K562 (cell line): ENCODE measurements around the gene ST6GALNAC6. TPM values are rescaled to one million over a fixed set of nuclear protein-coding genes. Genes with fewer than 3 reads are reported as not detected.

Source experiments
- ASH1L ChIP-seq: fragments of 450-650 bp; IDR thresholded peaks from 2 replicates; pipeline ENCODE4 v1.6.1; 2018; ENCODE audit warnings: borderline replicate concordance, mild to moderate bottlenecking, low read depth; ENCODE audit not compliant: partially characterized antibody
- BCOR ChIP-seq: fragments of 450-650 bp; IDR thresholded peaks from 2 replicates; pipeline ENCODE4 v1.6.1; 2016
- EGR1 ChIP-seq: fragments of 450-650 bp; conservative IDR thresholded peaks from 2 replicates; pipeline ENCODE4 v1.6.1; 2017; ENCODE audit warnings: mild to moderate bottlenecking
- GMEB1 ChIP-seq: fragments of 250-450 bp; sonication (Bioruptor Pico); IDR thresholded peaks from 2 replicates; pipeline ENCODE4 v1.4.0; 2020; ENCODE audit warnings: mild to moderate bottlenecking
- HDAC6 ChIP-seq: IDR thresholded peaks from 2 replicates; pipeline ENCODE4 v1.6.1; 2012; ENCODE audit warnings: low read depth, mild to moderate bottlenecking, control low read depth, inconsistent platforms, low read length, moderate library complexity
- HOMEZ ChIP-seq: fragments of 250-450 bp; sonication (Bioruptor Pico); IDR thresholded peaks from 2 replicates; pipeline ENCODE4 v1.4.0; 2020; ENCODE audit warnings: mild to moderate bottlenecking, moderate library complexity
- MBD2 ChIP-seq: sonication (generic); IDR thresholded peaks from 2 replicates; pipeline ENCODE4 v1.6.1; 2016; ENCODE audit warnings: low read depth, borderline replicate concordance
- MEIS2 ChIP-seq: fragments of 450-650 bp; IDR thresholded peaks from 2 replicates; pipeline ENCODE4 v1.6.1; 2014; ENCODE audit warnings: mild to moderate bottlenecking; ENCODE audit not compliant: partially characterized antibody
- NEUROD1 ChIP-seq: fragments of 150-350 bp; IDR thresholded peaks from 2 replicates; pipeline ENCODE4 v1.6.1; 2014; ENCODE audit warnings: borderline replicate concordance, low read length, low read depth; ENCODE audit not compliant: partially characterized antibody
- RBM25 ChIP-seq: fragments of 200-400 bp; formaldehyde crosslinking; IDR thresholded peaks from 2 replicates; pipeline ENCODE4 v1.6.1; 2018; ENCODE audit warnings: low read length, low read depth, moderate library complexity; ENCODE audit not compliant: severe bottlenecking
- ZHX1 ChIP-seq: fragments of 150-350 bp; conservative IDR thresholded peaks from 2 replicates; pipeline ENCODE4 v1.6.1; 2014; ENCODE audit warnings: low read length
- ZNF347 ChIP-seq: fragments of 450-650 bp; formaldehyde crosslinking; IDR thresholded peaks from 2 replicates; pipeline ENCODE4 v1.4.0; 2020; ENCODE audit warnings: low read depth, mild to moderate bottlenecking, moderate library complexity
- ZNF384 ChIP-seq: IDR thresholded peaks from 2 replicates; pipeline ENCODE4 v1.6.1; 2012; ENCODE audit warnings: low read depth, low read length, improper control_type of control experiment
- ZNF507 ChIP-seq: conservative IDR thresholded peaks from 2 replicates; pipeline ENCODE4 v1.6.1; 2017; ENCODE audit warnings: missing genetic modification characterization, missing compliant biosample characterization
- ZNF511 ChIP-seq: sonication (generic); formaldehyde crosslinking; IDR thresholded peaks from 2 replicates; pipeline ENCODE4 v1.8.0; 2022; ENCODE audit warnings: mild to moderate bottlenecking, missing genetic modification reagents
- ZNF699 ChIP-seq: fragments of 250-450 bp; sonication (Bioruptor Pico); IDR thresholded peaks from 2 replicates; pipeline ENCODE4 v1.8.0; 2021; ENCODE audit warnings: mild to moderate bottlenecking, moderate library complexity; ENCODE audit not compliant: insufficient replicate concordance
- polyA plus RNA-seq, 8 experiments: library from polyadenylated mRNA; depleted of rRNA in 4 of 8; stranded (reverse) in 5 of 8; unstranded in 3 of 8; fragments of >200 nt; fragmentation: Nextera tagmentation in 2 of 8; fragmentation: Illumina TruSeq in 1 of 8; extraction: Ambion mirVana in 2 of 8; extraction: Trizol in 1 of 8; gene quantifications; 2 replicates each; pipeline versions ENCODE4 v1.2.1 to v1.2.3, GENCODE V29; 2011 to 2014; ENCODE audit warnings: inconsistent platforms in 1 of 8, missing spikeins in 1 of 8
- total RNA-seq, 7 experiments: library from RNA; depleted of rRNA in 6 of 7; stranded (reverse); fragments of >200 nt in 6 of 7; fragmentation: Illumina TruSeq in 2 of 7; extraction: Trizol in 2 of 7; gene quantifications; 2 replicates each; pipeline versions ENCODE4 v1.2.1 to v1.2.3, GENCODE V29; 2011 to 2021; ENCODE audit warnings: low replicate concordance in 1 of 7
- TF ChIP-seq, protein P1 (sequence below): sonication (generic); formaldehyde crosslinking; IDR thresholded peaks from 2 replicates; pipeline ENCODE4 v1.8.1; 2023; ENCODE audit warnings: missing genetic modification reagents, mild to moderate bottlenecking, borderline replicate concordance

ST6GALNAC6 gene
- total and polyA plus RNA-seq, 9 of the 15 experiments (the other 6 are each of a cell fraction or from before 2014, with no cell fraction given): 0.13 to 23.0 (median 14.5) TPM

DNA sequence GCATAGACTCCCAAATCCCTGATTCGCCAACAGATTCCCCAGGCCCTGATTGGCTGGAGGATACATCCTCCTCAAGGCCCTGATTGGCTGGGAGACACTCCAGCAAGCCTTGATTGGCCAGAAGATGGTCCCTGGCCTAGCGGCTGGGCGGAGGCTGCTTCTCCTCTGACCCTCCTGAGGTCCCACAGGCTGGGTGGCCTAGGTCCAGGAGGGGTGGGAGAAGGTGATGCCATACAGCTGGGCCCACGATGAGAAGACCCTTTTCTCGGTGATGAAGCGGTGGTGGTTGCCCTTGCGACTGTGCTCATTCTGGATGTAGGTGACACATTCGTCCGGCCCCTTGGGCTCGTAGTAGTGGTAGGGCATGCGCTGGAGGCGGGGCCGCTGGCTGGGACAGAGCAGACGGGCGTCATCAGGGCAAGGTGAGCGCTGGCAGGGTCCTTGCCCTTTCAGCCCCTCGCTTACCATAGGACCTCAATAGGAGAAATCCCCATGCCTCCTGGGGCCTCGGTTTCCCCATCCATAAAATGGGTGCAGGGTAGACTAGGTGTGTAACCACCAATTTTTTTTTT, 12.9 kb downstream of the ST6GALNAC6 start (continued):
- TF ChIP-seq, protein P1, sequence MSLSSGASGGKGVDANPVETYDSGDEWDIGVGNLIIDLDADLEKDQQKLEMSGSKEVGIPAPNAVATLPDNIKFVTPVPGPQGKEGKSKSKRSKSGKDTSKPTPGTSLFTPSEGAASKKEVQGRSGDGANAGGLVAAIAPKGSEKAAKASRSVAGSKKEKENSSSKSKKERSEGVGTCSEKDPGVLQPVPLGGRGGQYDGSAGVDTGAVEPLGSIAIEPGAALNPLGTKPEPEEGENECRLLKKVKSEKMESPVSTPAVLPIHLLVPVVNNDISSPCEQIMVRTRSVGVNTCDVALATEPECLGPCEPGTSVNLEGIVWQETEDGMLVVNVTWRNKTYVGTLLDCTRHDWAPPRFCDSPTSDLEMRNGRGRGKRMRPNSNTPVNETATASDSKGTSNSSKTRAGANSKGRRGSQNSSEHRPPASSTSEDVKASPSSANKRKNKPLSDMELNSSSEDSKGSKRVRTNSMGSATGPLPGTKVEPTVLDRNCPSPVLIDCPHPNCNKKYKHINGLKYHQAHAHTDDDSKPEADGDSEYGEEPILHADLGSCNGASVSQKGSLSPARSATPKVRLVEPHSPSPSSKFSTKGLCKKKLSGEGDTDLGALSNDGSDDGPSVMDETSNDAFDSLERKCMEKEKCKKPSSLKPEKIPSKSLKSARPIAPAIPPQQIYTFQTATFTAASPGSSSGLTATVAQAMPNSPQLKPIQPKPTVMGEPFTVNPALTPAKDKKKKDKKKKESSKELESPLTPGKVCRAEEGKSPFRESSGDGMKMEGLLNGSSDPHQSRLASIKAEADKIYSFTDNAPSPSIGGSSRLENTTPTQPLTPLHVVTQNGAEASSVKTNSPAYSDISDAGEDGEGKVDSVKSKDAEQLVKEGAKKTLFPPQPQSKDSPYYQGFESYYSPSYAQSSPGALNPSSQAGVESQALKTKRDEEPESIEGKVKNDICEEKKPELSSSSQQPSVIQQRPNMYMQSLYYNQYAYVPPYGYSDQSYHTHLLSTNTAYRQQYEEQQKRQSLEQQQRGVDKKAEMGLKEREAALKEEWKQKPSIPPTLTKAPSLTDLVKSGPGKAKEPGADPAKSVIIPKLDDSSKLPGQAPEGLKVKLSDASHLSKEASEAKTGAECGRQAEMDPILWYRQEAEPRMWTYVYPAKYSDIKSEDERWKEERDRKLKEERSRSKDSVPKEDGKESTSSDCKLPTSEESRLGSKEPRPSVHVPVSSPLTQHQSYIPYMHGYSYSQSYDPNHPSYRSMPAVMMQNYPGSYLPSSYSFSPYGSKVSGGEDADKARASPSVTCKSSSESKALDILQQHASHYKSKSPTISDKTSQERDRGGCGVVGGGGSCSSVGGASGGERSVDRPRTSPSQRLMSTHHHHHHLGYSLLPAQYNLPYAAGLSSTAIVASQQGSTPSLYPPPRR: no peak
- peak; percentile 73; the same call in 1 of the 2 replicates for TF ChIP-seq MBD2
- peak; percentile 78 for TF ChIP-seq RBM25
- TF ChIP-seq ZHX1: no peak
- TF ChIP-seq ASH1L: peak; percentile 85
- peak; percentile 97 for TF ChIP-seq BCOR
- no peak for TF ChIP-seq MEIS2
- no peak for TF ChIP-seq GMEB1 (CRISPR knock-in tag)
- TF ChIP-seq EGR1: no peak
- TF ChIP-seq ZNF511 (CRISPR knock-in tag): no peak
- TF ChIP-seq ZNF507 (tag): no peak
- TF ChIP-seq HOMEZ (CRISPR knock-in tag): no peak
- TF ChIP-seq HDAC6: no peak
- no peak for TF ChIP-seq ZNF347
- no peak for TF ChIP-seq ZNF699
- TF ChIP-seq ZNF384: no peak
- TF ChIP-seq NEUROD1: peak; percentile 72
